PC-9 (cell line): Measurements from ENCODE around the gene CNTNAP2. TPM values are rescaled to one million over a fixed set of nuclear protein-coding genes. Genes with fewer than 3 reads are reported as not detected.

Experiments used
- BruUV-seq: library from RNA; stranded (reverse); fragments of 400-500 nt; replicated peaks from 2 replicates; lab custom pipeline; 2021; lab: Mats Ljungman, UMichigan
- CTCF ChIA-PET: fragments of 300-600 bp; sonication (Branson Sonifier 250); formaldehyde crosslinking; loops from one replicate; lab custom pipeline; 2022; ENCODE audit warnings: antibody characterized with exemption; lab: Charles Lee
- POLR2A ChIA-PET: fragments of 300-600 bp; sonication (Branson Sonifier 250); formaldehyde crosslinking; loops from one replicate; lab custom pipeline; 2022; ENCODE audit warnings: antibody characterized with exemption; ENCODE audit not compliant: unreplicated experiment; lab: Charles Lee
- DNase-seq, 2 experiments: peaks; one replicate each; pipeline versions ENCODE4 v3.0.0 to v3.0.0-alpha.2; 2015 to 2022; ENCODE audit warnings: mixed read lengths in 1 of 2
- H2AFZ ChIP-seq: fragments of 200-600 bp; sonication (generic); 2 replicates; pipeline ENCODE4 v1.8.1; 2017; ENCODE audit warnings: antibody characterized with exemption
- H3F3A ChIP-seq: fragments of 200-600 bp; sonication (generic); 2 replicates; pipeline ENCODE4 v1.8.1; 2017; ENCODE audit warnings: antibody characterized with exemption, mild to moderate bottlenecking, low read depth; ENCODE audit not compliant: insufficient read depth
- H3K27ac ChIP-seq: fragments of 200-600 bp; sonication (generic); 2 replicates; pipeline ENCODE4 v1.6.1; 2016; ENCODE audit warnings: mixed run types
- H3K27me3 ChIP-seq: fragments of 200-600 bp; sonication (generic); 2 replicates; pipeline ENCODE4 v1.6.1; 2016; ENCODE audit warnings: low read depth, mixed run types; ENCODE audit not compliant: insufficient read depth
- H3K36me3 ChIP-seq: fragments of 200-600 bp; sonication (generic); 2 replicates; pipeline ENCODE4 v1.6.1; 2016; ENCODE audit warnings: low read depth, mixed run types
- H3K4me1 ChIP-seq: fragments of 200-600 bp; sonication (generic); replicated peaks from 2 replicates; pipeline ENCODE4 v1.6.1; 2016; ENCODE audit warnings: mixed run types; ENCODE audit not compliant: insufficient read depth
- H3K4me2 ChIP-seq: fragments of 200-600 bp; sonication (generic); 2 replicates; pipeline ENCODE4 v1.6.1; 2017; ENCODE audit warnings: mixed run types
- H3K4me3 ChIP-seq: fragments of 200-600 bp; sonication (generic); 2 replicates; pipeline ENCODE4 v1.6.1; 2016; ENCODE audit warnings: mixed run types
- H3K79me2 ChIP-seq: fragments of 200-600 bp; sonication (generic); 2 replicates; pipeline ENCODE4 v1.6.1; 2017; ENCODE audit warnings: low read depth, mixed run types
- H3K9me2 ChIP-seq: fragments of 200-600 bp; sonication (generic); 2 replicates; pipeline ENCODE4 v1.8.1; 2017; ENCODE audit warnings: mild to moderate bottlenecking; ENCODE audit not compliant: insufficient read depth
- H3K9me3 ChIP-seq: fragments of 200-600 bp; sonication (generic); 2 replicates; pipeline ENCODE4 v1.8.1; 2016; ENCODE audit warnings: low read depth; ENCODE audit not compliant: insufficient read depth
- H4K20me1 ChIP-seq: fragments of 200-600 bp; sonication (generic); 2 replicates; pipeline ENCODE4 v1.8.1; 2017; ENCODE audit not compliant: insufficient read depth
- CTCF ChIP-seq: fragments of 200-600 bp; sonication (generic); conservative IDR thresholded peaks from 2 replicates; pipeline ENCODE4 v1.6.1; 2017; ENCODE audit warnings: mixed run types, antibody characterized with exemption, mild to moderate bottlenecking, moderate library complexity
- EZH2 ChIP-seq: fragments of 200-600 bp; sonication (generic); IDR thresholded peaks from 2 replicates; pipeline ENCODE4 v1.8.0; 2017; ENCODE audit warnings: antibody characterized with exemption, low read depth
- intact Hi-C: fragments of 100-400 bp; cut with micrococcal nuclease; formaldehyde crosslinking; loops from one replicate; pipeline ENCODE4 v1.10.0; 2022; ENCODE audit not compliant: unreplicated experiment
- total RNA-seq: library from RNA; stranded (reverse); gene quantifications from 2 replicates; pipeline ENCODE4 v1.2.3, GENCODE V29; 2021

Gene CNTNAP2
- total RNA-seq, 1 experiment from 2014 or later = not detected

DNA sequence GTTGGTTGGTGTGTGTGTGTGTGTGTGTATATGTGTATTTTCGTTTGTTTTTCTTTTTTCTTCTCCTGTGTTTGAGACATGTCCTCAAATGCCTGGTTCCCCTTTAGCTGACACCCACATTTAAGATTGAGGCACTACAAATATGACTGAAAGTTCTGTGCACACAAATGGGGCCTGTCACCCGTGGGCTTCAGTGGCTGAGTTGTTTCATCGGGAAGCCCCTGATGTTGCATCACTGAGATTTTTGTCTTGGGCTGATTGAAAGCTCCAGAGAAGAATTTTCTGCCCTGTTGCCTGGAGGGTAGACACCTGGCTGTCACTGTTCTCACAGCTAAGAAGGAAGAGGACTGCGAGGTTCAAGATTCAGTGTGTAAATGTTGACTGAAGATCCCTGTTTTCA lies 2190.2 kb downstream of the CNTNAP2 start:
- no peak overlapping the region for H3K27ac ChIP-seq
- no peak overlapping the region for H3K4me2 ChIP-seq
- no peak overlapping the region for H2AFZ ChIP-seq
- no TSS peak for BruUV-seq
- no peak overlapping the region for H3K4me3 ChIP-seq
- ChIA-PET POLR2A (no interaction called here), CTCF (no interaction called here)
- no peaks in the 10 kb centered on the region for H3K79me2 ChIP-seq
- no peaks in the 10 kb centered on the region for H3K9me3 ChIP-seq
- H3K36me3 ChIP-seq = no peaks in the 10 kb centered on the region
- H3K4me1 ChIP-seq = no peaks in the 10 kb centered on the region
- H3F3A ChIP-seq = no peaks in the 10 kb centered on the region
- no peaks in the 10 kb centered on the region for H3K9me2 ChIP-seq
- TF ChIP-seq EZH2 (no peak), CTCF (no peak)
- peaks cover 41% of the 10 kb centered on the region for H3K27me3 ChIP-seq
- intact Hi-C loops = no loop called here
- no peaks in the 10 kb centered on the region for H4K20me1 ChIP-seq
- DNase-seq = no peak

DNA sequence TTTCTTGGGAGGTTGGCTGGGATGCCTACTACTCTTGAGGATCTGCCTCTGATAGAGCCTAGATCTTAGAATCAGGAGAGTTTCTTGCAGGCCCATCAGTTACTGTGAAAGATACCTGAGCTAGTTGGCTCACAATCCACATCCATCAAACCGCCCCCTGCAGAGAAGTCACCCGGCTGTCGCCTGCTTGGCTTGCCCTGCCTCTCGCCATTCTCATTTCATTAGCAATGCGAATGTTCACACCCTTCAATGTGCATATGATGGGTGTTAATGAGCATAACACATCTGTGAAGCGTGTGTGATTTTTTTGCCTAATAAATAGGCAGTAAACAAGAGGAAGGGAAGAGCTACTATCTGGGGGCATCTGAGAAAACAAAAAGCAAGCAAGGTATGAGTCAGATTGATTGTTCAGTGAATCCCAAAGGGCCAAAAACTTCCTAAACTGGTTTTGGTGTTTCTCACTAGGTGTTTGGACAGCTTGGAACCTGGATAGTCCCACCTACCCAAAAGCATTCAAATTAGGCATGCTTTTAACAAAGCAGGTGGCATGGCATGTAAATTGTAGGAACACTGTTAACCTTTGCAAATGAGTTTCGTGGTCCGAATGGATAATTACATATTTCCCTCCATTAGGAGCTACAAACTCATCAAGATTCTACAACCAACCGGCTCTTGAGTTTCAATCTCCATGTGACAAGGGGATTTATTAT lies 2201.7 kb downstream of the CNTNAP2 start:
- Histone ChIP-seq H3K36me3 (no peaks in the 10 kb centered on the region), H3F3A (no peaks in the 10 kb centered on the region), H3K27me3 (peaks cover 35% of the 10 kb centered on the region), H3K27ac (no peak overlapping the region), H3K9me3 (no peaks in the 10 kb centered on the region), H3K9me2 (no peaks in the 10 kb centered on the region), H3K4me1 (no peaks in the 10 kb centered on the region), H3K4me3 (no peak overlapping the region), H3K79me2 (no peaks in the 10 kb centered on the region), H3K4me2 (no peak overlapping the region), H4K20me1 (no peaks in the 10 kb centered on the region), H2AFZ (no peak overlapping the region)
- DNase-seq = no peak
- BruUV-seq = no TSS peak
- ChIA-PET POLR2A (no interaction called here), CTCF (no interaction called here)
- TF ChIP-seq CTCF (no peak), EZH2 (no peak)
- intact Hi-C loops = no loop called here

- TF ChIP-seq EZH2 (no peak), CTCF (no peak)
- POLR2A ChIA-PET = no interaction called here
- intact Hi-C loops = no loop called here
Measured at GRCh38 chr7:148318838-148319237, 2202.2 kb downstream of the CNTNAP2 start.

More at GRCh38 chr7:148318838-148319237, 2202.2 kb downstream of the CNTNAP2 start:
- no peak overlapping the region for H3K4me3 ChIP-seq
- H3K79me2 ChIP-seq = no peaks in the 10 kb centered on the region
- H2AFZ ChIP-seq = no peak overlapping the region
- no peaks in the 10 kb centered on the region for H4K20me1 ChIP-seq
- H3K4me1 ChIP-seq = no peaks in the 10 kb centered on the region
- H3K27ac ChIP-seq = no peak overlapping the region
- no peaks in the 10 kb centered on the region for H3F3A ChIP-seq
- no peak overlapping the region for H3K4me2 ChIP-seq
- H3K36me3 ChIP-seq = no peaks in the 10 kb centered on the region
- BruUV-seq = no TSS peak
- no peak for DNase-seq
- CTCF ChIA-PET = no interaction called here
- H3K9me2 ChIP-seq = no peaks in the 10 kb centered on the region
- H3K9me3 ChIP-seq = no peaks in the 10 kb centered on the region
- H3K27me3 ChIP-seq = peaks cover 32% of the 10 kb centered on the region
